Activated T-cell treated with anti-CD3 and anti-CD28 coated beads, Interleukin-2, amount 50 U/mL, for 4 hours (primary cell): ENCODE data around the gene CLEC17A. TPM values are rescaled to one million over a fixed set of nuclear protein-coding genes. Genes with fewer than 3 reads are reported as not detected.

ENCODE experiments used
- ATAC-seq, 2 donors: fragments of 200-7000 bp; cut with Tn5 transposase; one replicate each; pipeline ENCODE4 v1.10.0; 2021
- DNase-seq: peaks from one replicate; pipeline ENCODE4 v3.0.0-alpha.2; 2020
- H3K27me3 Mint-ChIP-seq: one replicate; pipeline ENCODE4 v1.8.0; 2021; ENCODE audit warnings: low read depth, mixed read lengths
- H3K36me3 Mint-ChIP-seq: one replicate; pipeline ENCODE4 v1.8.0; 2022; ENCODE audit warnings: mixed read lengths; ENCODE audit not compliant: insufficient read depth
- H3K4me1 Mint-ChIP-seq: one replicate; pipeline ENCODE4 v1.8.0; 2021; ENCODE audit warnings: low read depth, mixed read lengths
- H3K4me3 Mint-ChIP-seq: one replicate; pipeline ENCODE4 v1.8.0; 2021; ENCODE audit warnings: mild to moderate bottlenecking, moderate library complexity, mixed read lengths
- H3K9me3 Mint-ChIP-seq: one replicate; pipeline ENCODE4 v1.8.0; 2021; ENCODE audit warnings: mixed read lengths
- total RNA-seq, 3 donors: library from RNA; stranded (reverse); gene quantifications; one replicate each; pipeline ENCODE4 v1.2.1, GENCODE V29; 2021

CLEC17A gene
- total RNA-seq, 3 donors from 2014 or later, result 0.95 to 2.3 (median 1.3) TPM

GRCh38 chr19:14553042-14553938 lies 29.6 kb upstream of the CLEC17A start:
- no peak for DNase-seq

GRCh38 chr19:14553939-14554243 lies 29.0 kb upstream of the CLEC17A start:
- H3K36me3 Mint-ChIP-seq, result peaks cover 4% of the 10 kb centered on the region
- H3K27me3 Mint-ChIP-seq, result no peaks in the 10 kb centered on the region
- H3K9me3 Mint-ChIP-seq, result no peaks in the 10 kb centered on the region
- no peak for DNase-seq
- H3K4me1 Mint-ChIP-seq, result peaks cover 58% of the 10 kb centered on the region
- ATAC-seq, result no peak
- H3K4me3 Mint-ChIP-seq, result no peak overlapping the region

More at GRCh38 chr19:14553042-14553938, 29.6 kb upstream of the CLEC17A start:
- Mint-ChIP-seq H3K4me3 (no peak overlapping the region), H3K36me3 (peaks cover 4% of the 10 kb centered on the region), H3K27me3 (no peaks in the 10 kb centered on the region), H3K4me1 (peaks cover 56% of the 10 kb centered on the region), H3K9me3 (no peaks in the 10 kb centered on the region)
- ATAC-seq, result no peak

GRCh38 chr19:14554382-14554812 lies 28.5 kb upstream of the CLEC17A start:
- ATAC-seq (no peak), DNase-seq (no peak)
- Mint-ChIP-seq H3K27me3 (no peaks in the 10 kb centered on the region), H3K4me1 (peaks cover 58% of the 10 kb centered on the region), H3K36me3 (peaks cover 4% of the 10 kb centered on the region), H3K4me3 (no peak overlapping the region), H3K9me3 (no peaks in the 10 kb centered on the region)

- ATAC-seq, result peak; percentile 5 to 20
- no peaks in the 10 kb centered on the region for H3K9me3 Mint-ChIP-seq
- H3K4me3 Mint-ChIP-seq, result no peak overlapping the region
- H3K36me3 Mint-ChIP-seq, result no peaks in the 10 kb centered on the region
- peaks cover 51% of the 10 kb centered on the region for H3K4me1 Mint-ChIP-seq
- no peaks in the 10 kb centered on the region for H3K27me3 Mint-ChIP-seq
- DNase-seq, result no peak
Measured at GRCh38 chr19:14555918-14556661, 26.8 kb upstream of the CLEC17A start.

- H3K4me3 Mint-ChIP-seq, result no peak overlapping the region
- H3K4me1 Mint-ChIP-seq, result peaks cover 48% of the 10 kb centered on the region
Measured at GRCh38 chr19:14556662-14557188, 26.2 kb upstream of the CLEC17A start.

GRCh38 chr19:14558370-14559066 lies 24.4 kb upstream of the CLEC17A start:
- Mint-ChIP-seq H3K4me1 (peaks cover 33% of the 10 kb centered on the region), H3K36me3 (no peaks in the 10 kb centered on the region), H3K4me3 (no peak overlapping the region), H3K27me3 (no peaks in the 10 kb centered on the region), H3K9me3 (no peaks in the 10 kb centered on the region)
- DNase-seq, result no peak
- no peak for ATAC-seq

More at GRCh38 chr19:14556662-14557188, 26.2 kb upstream of the CLEC17A start:
- ATAC-seq (peak; percentile 90 to 94), DNase-seq (peak; percentile 71)
- Mint-ChIP-seq H3K36me3 (no peaks in the 10 kb centered on the region), H3K9me3 (no peaks in the 10 kb centered on the region), H3K27me3 (no peaks in the 10 kb centered on the region)

- Mint-ChIP-seq H3K9me3 (no peaks in the 10 kb centered on the region), H3K4me1 (peaks cover 30% of the 10 kb centered on the region), H3K36me3 (no peaks in the 10 kb centered on the region), H3K27me3 (no peaks in the 10 kb centered on the region), H3K4me3 (no peak overlapping the region)
- no peak for ATAC-seq
- no peak for DNase-seq
Measured at GRCh38 chr19:14559916-14560775, 22.7 kb upstream of the CLEC17A start.

GRCh38 chr19:14560776-14561108 lies 22.1 kb upstream of the CLEC17A start:
- Mint-ChIP-seq H3K4me3 (no peak overlapping the region), H3K27me3 (no peaks in the 10 kb centered on the region), H3K4me1 (peaks cover 29% of the 10 kb centered on the region), H3K36me3 (no peaks in the 10 kb centered on the region), H3K9me3 (no peaks in the 10 kb centered on the region)
- ATAC-seq (no peak), DNase-seq (no peak)

GRCh38 chr19:14561249-14561648 lies 21.6 kb upstream of the CLEC17A start:
- no peaks in the 10 kb centered on the region for H3K27me3 Mint-ChIP-seq
- no peak for DNase-seq
- H3K36me3 Mint-ChIP-seq, result no peaks in the 10 kb centered on the region
- ATAC-seq, result no peak
- peaks cover 24% of the 10 kb centered on the region for H3K4me1 Mint-ChIP-seq
- H3K9me3 Mint-ChIP-seq, result no peaks in the 10 kb centered on the region
- no peak overlapping the region for H3K4me3 Mint-ChIP-seq

- no peaks in the 10 kb centered on the region for H3K9me3 Mint-ChIP-seq
- H3K4me3 Mint-ChIP-seq, result no peak overlapping the region
- ATAC-seq (no peak), DNase-seq (no peak)
- peaks cover 18% of the 10 kb centered on the region for H3K4me1 Mint-ChIP-seq
- H3K27me3 Mint-ChIP-seq, result no peaks in the 10 kb centered on the region
- H3K36me3 Mint-ChIP-seq, result no peaks in the 10 kb centered on the region
Measured at GRCh38 chr19:14561847-14562351, 21.0 kb upstream of the CLEC17A start.

GRCh38 chr19:14562660-14563589 lies 20.0 kb upstream of the CLEC17A start:
- Mint-ChIP-seq H3K9me3 (no peaks in the 10 kb centered on the region), H3K36me3 (no peaks in the 10 kb centered on the region), H3K4me1 (peaks cover 24% of the 10 kb centered on the region), H3K4me3 (no peak overlapping the region), H3K27me3 (no peaks in the 10 kb centered on the region)
- no peak for ATAC-seq
- DNase-seq, result no peak

- H3K36me3 Mint-ChIP-seq, result no peaks in the 10 kb centered on the region
Measured at GRCh38 chr19:14563590-14563926, 19.3 kb upstream of the CLEC17A start.

More at GRCh38 chr19:14563590-14563926, 19.3 kb upstream of the CLEC17A start:
- Mint-ChIP-seq H3K4me1 (peaks cover 21% of the 10 kb centered on the region), H3K9me3 (no peaks in the 10 kb centered on the region), H3K4me3 (no peak overlapping the region), H3K27me3 (no peaks in the 10 kb centered on the region)
- no peak for DNase-seq
- no peak for ATAC-seq
